Endothelial cell of umbilical vein (primary cell): ENCODE measurements around the gene ARHGEF11.

Experiments used
- EZH2 ChIP-seq: IDR thresholded peaks from 2 replicates; pipeline ENCODE4 v1.6.1; 2012; ENCODE audit warnings: borderline replicate concordance, low read depth, mild to moderate bottlenecking, moderate library complexity, low read length, inconsistent platforms; ENCODE audit not compliant: severe bottlenecking
- FOS ChIP-seq: IDR thresholded peaks from 2 replicates; pipeline ENCODE4 v1.6.1; 2011; ENCODE audit warnings: mild to moderate bottlenecking, low read length, moderate library complexity, borderline replicate concordance; ENCODE audit not compliant: insufficient read depth
- JUN ChIP-seq: IDR thresholded peaks from 2 replicates; pipeline ENCODE4 v1.6.1; 2011; ENCODE audit warnings: borderline replicate concordance, low read depth; ENCODE audit not compliant: insufficient read length, insufficient read depth
- MAX ChIP-seq: IDR thresholded peaks from 2 replicates; pipeline ENCODE4 v1.6.1; 2011; ENCODE audit not compliant: insufficient read depth, insufficient read length
- MYC ChIP-seq: IDR thresholded peaks from one replicate; pipeline ENCODE4 v1.6.1; 2011; ENCODE audit warnings: mild to moderate bottlenecking, low read depth, low read length
- POLR2A ChIP-seq: IDR thresholded peaks from 2 replicates; pipeline ENCODE4 v1.6.1; 2012; ENCODE audit warnings: low read depth, mild to moderate bottlenecking, control low read depth, low read length
- POLR2AphosphoS5 ChIP-seq: IDR thresholded peaks from 2 replicates; pipeline ENCODE4 v1.6.1; 2012; ENCODE audit warnings: low read depth, mild to moderate bottlenecking, control low read depth, low read length, moderate library complexity; ENCODE audit not compliant: insufficient read depth
- TF ChIP-seq, protein P1 (sequence below), 2 donors: IDR thresholded peaks; 1 replicate in 1 of 2; 2 replicates in 1 of 2; pipeline ENCODE4 v1.5.1; 2011; ENCODE audit warnings: low read length in 2 of 2, mild to moderate bottlenecking in 2 of 2, moderate library complexity in 2 of 2, control low read depth in 1 of 2, inconsistent platforms in 1 of 2, low read depth in 1 of 2; ENCODE audit not compliant: insufficient read depth in 1 of 2; ENCODE audit errors: extremely low read depth in 1 of 2

DNA sequence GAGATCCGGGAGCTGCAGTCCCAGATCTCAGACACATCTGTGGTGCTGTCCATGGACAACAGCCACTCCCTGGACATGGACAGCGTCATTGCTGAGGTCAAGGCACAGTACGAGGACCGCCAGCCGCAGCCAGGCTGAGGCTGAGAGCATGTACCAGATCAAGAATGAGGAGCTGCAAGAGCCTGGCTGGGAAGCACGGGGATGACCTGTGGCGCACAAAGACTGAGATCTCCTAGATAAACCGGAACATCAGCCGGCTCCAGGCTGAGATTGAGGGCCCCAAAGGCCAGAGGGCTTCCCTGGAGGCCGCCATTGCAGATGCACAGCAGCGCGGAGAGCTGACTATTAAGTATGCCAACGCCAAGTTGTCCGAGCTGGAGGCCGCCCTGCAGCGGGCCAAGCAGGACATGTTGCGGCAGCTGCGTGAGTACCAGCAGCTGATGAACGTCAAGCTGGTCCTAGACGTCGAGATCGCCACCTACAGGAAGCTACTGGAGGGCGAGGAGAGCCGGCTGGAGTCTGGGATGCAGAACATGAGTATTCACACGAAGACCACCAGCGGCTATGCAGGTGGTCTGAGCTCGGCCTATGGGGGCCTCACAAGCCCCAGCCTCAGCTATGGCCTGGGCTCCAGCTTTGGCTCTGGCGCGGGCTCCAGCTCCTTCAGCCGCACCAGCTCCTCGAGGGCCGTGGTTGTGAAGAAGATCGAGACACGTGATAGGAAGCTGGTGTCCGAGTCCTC is 28.6 kb upstream of the ARHGEF11 start:
- TF ChIP-seq POLR2A (no peak), EZH2 (no peak), MAX (no peak), POLR2AphosphoS5 (no peak), MYC (no peak), JUN (no peak), FOS (no peak)
- TF ChIP-seq, protein P1, sequence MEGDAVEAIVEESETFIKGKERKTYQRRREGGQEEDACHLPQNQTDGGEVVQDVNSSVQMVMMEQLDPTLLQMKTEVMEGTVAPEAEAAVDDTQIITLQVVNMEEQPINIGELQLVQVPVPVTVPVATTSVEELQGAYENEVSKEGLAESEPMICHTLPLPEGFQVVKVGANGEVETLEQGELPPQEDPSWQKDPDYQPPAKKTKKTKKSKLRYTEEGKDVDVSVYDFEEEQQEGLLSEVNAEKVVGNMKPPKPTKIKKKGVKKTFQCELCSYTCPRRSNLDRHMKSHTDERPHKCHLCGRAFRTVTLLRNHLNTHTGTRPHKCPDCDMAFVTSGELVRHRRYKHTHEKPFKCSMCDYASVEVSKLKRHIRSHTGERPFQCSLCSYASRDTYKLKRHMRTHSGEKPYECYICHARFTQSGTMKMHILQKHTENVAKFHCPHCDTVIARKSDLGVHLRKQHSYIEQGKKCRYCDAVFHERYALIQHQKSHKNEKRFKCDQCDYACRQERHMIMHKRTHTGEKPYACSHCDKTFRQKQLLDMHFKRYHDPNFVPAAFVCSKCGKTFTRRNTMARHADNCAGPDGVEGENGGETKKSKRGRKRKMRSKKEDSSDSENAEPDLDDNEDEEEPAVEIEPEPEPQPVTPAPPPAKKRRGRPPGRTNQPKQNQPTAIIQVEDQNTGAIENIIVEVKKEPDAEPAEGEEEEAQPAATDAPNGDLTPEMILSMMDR (IDR thresholded peaks at IDR 0.05; ENCODE audit: extremely low read depth in 1 of 2, insufficient read depth in 1 of 2, low read depth in 1 of 2, low read length in 2 of 2) = peak; percentile 52 to 77
